ENCODE results near the gene MAP3K6.
"Not testable (repeated sequence)": the region's sequence is repeated elsewhere in the genome, so short reads cannot be mapped to it uniquely, and the experiment has no call there.

MAP3K6 gene

DNA sequence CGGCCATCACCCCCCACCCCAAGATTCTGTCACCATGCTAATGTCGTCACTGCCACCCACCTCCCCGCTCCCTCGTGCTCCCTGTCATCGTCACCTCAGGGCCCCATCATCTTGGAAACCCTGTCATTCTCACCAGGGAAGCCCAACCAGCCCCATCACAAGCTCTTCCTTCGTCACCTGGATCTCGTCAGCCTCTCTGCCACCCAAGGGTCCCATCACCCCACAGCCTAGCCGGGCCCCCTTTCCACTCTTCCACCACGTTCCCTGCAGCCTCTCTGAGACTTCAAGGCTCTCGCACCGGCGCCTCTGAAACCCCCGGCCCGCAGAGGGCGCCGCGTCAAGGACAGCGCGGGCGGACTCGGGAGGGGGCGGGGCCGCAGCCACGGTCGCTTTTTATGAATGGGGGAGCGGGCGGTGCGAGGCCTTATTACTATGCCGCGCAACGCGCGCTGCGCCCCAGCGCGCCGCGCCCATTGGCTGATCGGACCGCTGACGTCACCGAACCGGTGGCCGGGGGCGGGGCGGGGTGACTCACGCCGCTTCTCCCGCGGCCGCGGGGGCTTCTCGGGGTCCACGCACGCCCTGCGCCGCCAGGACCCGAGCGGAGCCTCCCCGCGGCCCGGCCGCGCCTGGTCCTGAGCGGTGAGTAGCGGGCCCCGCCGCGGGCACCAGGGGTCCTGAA lies 25.5 kb upstream of the MAP3K6 start, which contains the start of gene GPR3:
GPR3 (plus strand) TSS at position 527 of the 682 bp plus-strand sequence. CDS start 1,177 bp downstream, outside the sequence.
- no peaks in the 10 kb centered on the region for H3K9me3 ChIP-seq
- peak; percentile 86 to 87 for DNase-seq
- H3K36me3 ChIP-seq = no peaks in the 10 kb centered on the region
- TF ChIP-seq, protein P1, sequence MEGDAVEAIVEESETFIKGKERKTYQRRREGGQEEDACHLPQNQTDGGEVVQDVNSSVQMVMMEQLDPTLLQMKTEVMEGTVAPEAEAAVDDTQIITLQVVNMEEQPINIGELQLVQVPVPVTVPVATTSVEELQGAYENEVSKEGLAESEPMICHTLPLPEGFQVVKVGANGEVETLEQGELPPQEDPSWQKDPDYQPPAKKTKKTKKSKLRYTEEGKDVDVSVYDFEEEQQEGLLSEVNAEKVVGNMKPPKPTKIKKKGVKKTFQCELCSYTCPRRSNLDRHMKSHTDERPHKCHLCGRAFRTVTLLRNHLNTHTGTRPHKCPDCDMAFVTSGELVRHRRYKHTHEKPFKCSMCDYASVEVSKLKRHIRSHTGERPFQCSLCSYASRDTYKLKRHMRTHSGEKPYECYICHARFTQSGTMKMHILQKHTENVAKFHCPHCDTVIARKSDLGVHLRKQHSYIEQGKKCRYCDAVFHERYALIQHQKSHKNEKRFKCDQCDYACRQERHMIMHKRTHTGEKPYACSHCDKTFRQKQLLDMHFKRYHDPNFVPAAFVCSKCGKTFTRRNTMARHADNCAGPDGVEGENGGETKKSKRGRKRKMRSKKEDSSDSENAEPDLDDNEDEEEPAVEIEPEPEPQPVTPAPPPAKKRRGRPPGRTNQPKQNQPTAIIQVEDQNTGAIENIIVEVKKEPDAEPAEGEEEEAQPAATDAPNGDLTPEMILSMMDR (IDR thresholded peaks at IDR 0.05) = peak; percentile 41 to 54
- peaks cover 0 to 27% (median 19%) of the 10 kb centered on the region in 4 donors for H3K4me1 ChIP-seq
- H3K4me3 ChIP-seq = peak within 1 kb of the TSS; percentile 42 to 53
- intact Hi-C loops (cut with DNase I; ENCODE audit: low total_unique reads) = loop anchor here (2.0 to 10.0 kb wide), 3 partner anchors 35 to 273 kb away; no protein-coding TSS in a partner anchor
- H3K27me3 ChIP-seq = peaks cover 0 to 10% of the 10 kb centered on the region in 2 donors
- peak within 1 kb of the TSS; percentile 19 to 26 for H3K27ac ChIP-seq

DNA sequence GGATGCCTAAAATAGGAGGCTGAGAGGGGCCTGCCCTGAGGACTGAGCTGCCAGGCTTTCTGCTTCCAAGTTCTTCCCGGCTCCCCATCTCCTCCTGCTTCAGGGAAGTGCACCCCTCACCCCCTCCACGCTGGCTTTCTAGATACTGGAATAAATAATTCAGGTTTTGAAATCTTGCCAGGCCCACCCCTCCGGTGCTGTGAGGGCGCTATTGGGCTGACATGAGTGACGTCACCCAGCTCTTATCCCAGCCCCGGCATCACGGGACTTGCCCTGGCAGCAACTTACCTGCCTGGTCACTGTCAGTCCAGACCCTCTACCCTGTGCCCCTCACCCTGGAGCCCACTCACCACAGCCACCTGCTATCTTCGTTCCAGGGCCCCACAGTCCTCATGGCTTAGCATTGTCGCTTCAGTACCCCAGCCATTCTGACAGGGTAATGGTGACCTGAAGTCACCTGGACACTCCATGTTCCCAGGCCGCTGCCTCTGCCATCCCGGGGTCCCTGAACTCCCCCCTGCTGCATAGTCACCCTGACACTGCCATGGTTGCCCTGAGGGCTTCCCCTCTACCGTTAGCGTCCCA lies 24.8 kb upstream of the MAP3K6 start:
- intact Hi-C loops (cut with DNase I; ENCODE audit: low total_unique reads) = loop anchor here (2.0 to 10.0 kb wide), 3 partner anchors 34 to 273 kb away; no protein-coding TSS in a partner anchor
- H3K36me3 ChIP-seq = no peaks in the 10 kb centered on the region
- H3K4me1 ChIP-seq = peaks cover 0 to 27% (median 19%) of the 10 kb centered on the region in 4 donors
- TF ChIP-seq, protein P1 (IDR thresholded peaks at IDR 0.05) = no peak
- peak overlapping the region; percentile 42 to 53 for H3K4me3 ChIP-seq
- peak overlapping the region; percentile 2 to 19 for H3K27ac ChIP-seq
- no peak for DNase-seq
- no peaks in the 10 kb centered on the region for H3K9me3 ChIP-seq
- peaks cover 0 to 6% of the 10 kb centered on the region in 2 donors for H3K27me3 ChIP-seq

DNA sequence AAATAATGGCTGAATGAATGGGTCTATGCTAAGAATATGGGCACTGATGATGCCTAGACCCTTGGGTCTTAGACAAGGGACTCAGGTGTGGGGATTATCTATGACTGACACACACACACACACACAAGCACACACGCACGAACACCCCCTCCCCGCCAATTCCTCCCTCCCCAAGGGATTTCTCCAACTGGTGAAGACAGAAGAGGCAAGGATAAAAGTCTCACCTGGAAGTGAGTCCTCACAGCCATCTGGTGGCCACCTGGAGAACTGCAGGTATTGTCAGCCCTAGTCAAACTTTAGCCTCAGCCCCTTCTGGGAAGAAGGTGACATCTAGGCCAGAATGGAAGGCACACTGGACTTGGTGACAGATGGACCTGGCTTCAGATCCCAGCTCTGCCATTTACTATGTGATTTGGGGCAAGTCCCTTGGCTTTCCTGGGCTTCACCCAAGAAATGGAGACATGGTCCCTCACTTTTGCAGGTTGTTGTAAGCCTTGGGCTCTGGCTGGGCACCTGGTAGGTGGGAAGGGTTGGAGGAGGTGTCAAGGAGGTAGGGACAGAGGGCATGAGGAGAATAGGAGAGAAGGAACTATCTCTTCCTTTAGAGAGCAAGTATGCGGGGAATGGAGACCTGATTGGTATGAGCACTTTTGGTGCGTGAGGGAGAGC lies 21.7 kb upstream of the MAP3K6 start:
- no peak overlapping the region for H3K27ac ChIP-seq
- no peaks in the 10 kb centered on the region for H3K9me3 ChIP-seq
- H3K27me3 ChIP-seq = peaks cover 0 to 6% of the 10 kb centered on the region in 2 donors
- H3K4me3 ChIP-seq = no peak overlapping the region
- TF ChIP-seq, protein P1 (IDR thresholded peaks at IDR 0.05) = peak; percentile 81 to 83
- H3K36me3 ChIP-seq = no peaks in the 10 kb centered on the region
- intact Hi-C loops (cut with DNase I; ENCODE audit: low total_unique reads) = loop anchor here (10.0 kb wide), 1 partner anchor 284 kb away; no protein-coding TSS in a partner anchor
- H3K4me1 ChIP-seq = peaks cover 0 to 21% (median 19%) of the 10 kb centered on the region in 4 donors
- peak; percentile 68 to 79 for DNase-seq

DNA sequence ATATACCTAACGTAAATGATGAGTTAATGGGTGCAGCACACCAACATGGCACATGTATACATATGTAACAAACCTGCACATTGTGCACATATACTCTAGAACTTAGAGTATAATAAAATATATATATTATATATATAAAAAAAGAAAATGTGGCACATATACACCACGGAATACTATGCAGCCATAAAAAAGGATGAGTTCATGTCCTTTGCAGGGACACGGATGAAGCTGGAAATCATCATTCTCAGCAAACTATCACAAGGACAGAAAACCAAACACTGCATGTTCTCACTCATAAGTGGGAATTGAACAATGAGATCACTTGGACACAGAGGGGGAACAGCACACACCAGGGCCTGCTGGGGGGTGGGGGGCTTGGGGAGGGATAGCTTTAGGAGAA lies 18.0 kb upstream of the MAP3K6 start:
- intact Hi-C loops (cut with DNase I; ENCODE audit: low total_unique reads) = loop anchor here (10.0 kb wide), 1 partner anchor 280 kb away; no protein-coding TSS in a partner anchor
- H3K4me3 ChIP-seq, H3K36me3 ChIP-seq, H3K27ac ChIP-seq, H3K9me3 ChIP-seq, DNase-seq: not testable (repeated sequence)
- Histone ChIP-seq H3K4me1 (peaks cover 0 to 17% (median 2%) of the 10 kb centered on the region in 4 donors), H3K27me3 (peaks cover 0 to 19% of the 10 kb centered on the region in 2 donors)

DNA sequence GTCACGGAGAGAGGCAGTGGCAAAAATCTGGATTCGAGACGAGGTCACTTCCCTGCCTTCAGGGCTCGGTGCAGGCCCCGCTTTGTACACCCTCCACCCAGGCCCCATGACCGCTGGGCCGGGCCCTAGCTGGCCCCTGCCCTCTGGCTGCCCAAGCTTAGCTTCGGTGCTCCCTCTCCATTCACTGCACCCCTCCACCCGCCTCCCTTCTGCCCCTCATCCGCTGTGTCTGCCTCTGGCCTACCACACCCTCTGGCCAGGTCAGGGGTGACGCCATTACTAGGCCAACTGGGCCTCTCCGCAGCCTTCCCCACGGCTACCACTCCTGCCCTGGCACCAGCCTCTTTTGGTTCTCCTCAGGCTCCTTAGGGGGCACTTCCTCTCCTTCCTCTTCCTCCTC lies 16.9 kb upstream of the MAP3K6 start:
- no peaks in the 10 kb centered on the region for H3K36me3 ChIP-seq
- H3K27ac ChIP-seq = no peak overlapping the region
- TF ChIP-seq, protein P1 (IDR thresholded peaks at IDR 0.05) = no peak
- intact Hi-C loops (cut with DNase I; ENCODE audit: low total_unique reads) = loop anchor here (10.0 kb wide), 1 partner anchor 279 kb away; no protein-coding TSS in a partner anchor
- peaks cover 0 to 16% of the 10 kb centered on the region in 2 donors for H3K27me3 ChIP-seq
- no peaks in the 10 kb centered on the region for H3K9me3 ChIP-seq
- no peak for DNase-seq
- H3K4me3 ChIP-seq = no peak overlapping the region
- H3K4me1 ChIP-seq = peaks cover 0 to 26% (median 2%) of the 10 kb centered on the region in 4 donors
